T-helper 2 cell treated with Interferon-gamma antibody and Interleukin-4, amounts not matched to agents 5 μg/mL and 100 μg/mL, for 36 hours (primary cell): ENCODE measurements around the gene PIEZO1.

ENCODE experiments used
- DNase-seq: peaks from one replicate; pipeline ENCODE4 v3.0.0; 2021; ENCODE audit warnings: low spot score
- H3K27ac Mint-ChIP-seq: one replicate; pipeline ENCODE4 v1.8.0; 2021; ENCODE audit warnings: mild to moderate bottlenecking, mixed read lengths
- H3K27me3 Mint-ChIP-seq: one replicate; pipeline ENCODE4 v1.8.0; 2021; ENCODE audit warnings: low read depth, mixed read lengths
- H3K36me3 Mint-ChIP-seq: one replicate; pipeline ENCODE4 v1.8.0; 2021; ENCODE audit warnings: low read depth, mixed read lengths
- H3K4me1 Mint-ChIP-seq: one replicate; pipeline ENCODE4 v1.8.0; 2021; ENCODE audit warnings: low read depth, mixed read lengths
- H3K4me3 Mint-ChIP-seq: one replicate; pipeline ENCODE4 v1.8.0; 2022; ENCODE audit warnings: mild to moderate bottlenecking, moderate library complexity, mixed read lengths
- H3K9me3 Mint-ChIP-seq: one replicate; pipeline ENCODE4 v1.8.0; 2021; ENCODE audit warnings: mixed read lengths

PIEZO1 gene

GRCh38 chr16:88699180-88699579 is 85.8 kb downstream of the PIEZO1 start:
- Mint-ChIP-seq H3K27me3 (no peaks in the 10 kb centered on the region), H3K4me3 (no peak overlapping the region), H3K4me1 (peaks cover 36% of the 10 kb centered on the region), H3K36me3 (peaks cover 46% of the 10 kb centered on the region), H3K9me3 (no peaks in the 10 kb centered on the region), H3K27ac (no peak overlapping the region)
- no peak for DNase-seq

GRCh38 chr16:88698646-88699045 is 86.4 kb downstream of the PIEZO1 start:
- peaks cover 42% of the 10 kb centered on the region for H3K36me3 Mint-ChIP-seq
- no peak overlapping the region for H3K27ac Mint-ChIP-seq
- no peak for DNase-seq
- no peaks in the 10 kb centered on the region for H3K9me3 Mint-ChIP-seq
- peaks cover 32% of the 10 kb centered on the region for H3K4me1 Mint-ChIP-seq
- no peak overlapping the region for H3K4me3 Mint-ChIP-seq
- no peaks in the 10 kb centered on the region for H3K27me3 Mint-ChIP-seq

GRCh38 chr16:88697831-88698615 is 87.0 kb downstream of the PIEZO1 start:
- no peak overlapping the region for H3K4me3 Mint-ChIP-seq
- H3K9me3 Mint-ChIP-seq: no peaks in the 10 kb centered on the region
- H3K36me3 Mint-ChIP-seq: peaks cover 38% of the 10 kb centered on the region
- peak overlapping the region; percentile 60 for H3K27ac Mint-ChIP-seq
- DNase-seq: no peak
- H3K27me3 Mint-ChIP-seq: no peaks in the 10 kb centered on the region
- H3K4me1 Mint-ChIP-seq: peaks cover 30% of the 10 kb centered on the region

GRCh38 chr16:88697116-88697830 is 87.7 kb downstream of the PIEZO1 start:
- DNase-seq: no peak
- no peak overlapping the region for H3K4me3 Mint-ChIP-seq
- no peaks in the 10 kb centered on the region for H3K9me3 Mint-ChIP-seq
- peaks cover 31% of the 10 kb centered on the region for H3K36me3 Mint-ChIP-seq
- H3K27ac Mint-ChIP-seq: peak overlapping the region; percentile 52
- H3K27me3 Mint-ChIP-seq: no peaks in the 10 kb centered on the region
- H3K4me1 Mint-ChIP-seq: peaks cover 29% of the 10 kb centered on the region

- Mint-ChIP-seq H3K9me3 (no peaks in the 10 kb centered on the region), H3K4me1 (peaks cover 30% of the 10 kb centered on the region), H3K27ac (no peak overlapping the region), H3K27me3 (no peaks in the 10 kb centered on the region), H3K4me3 (no peak overlapping the region), H3K36me3 (peaks cover 26% of the 10 kb centered on the region)
- DNase-seq: no peak
These were observed 88.6 kb downstream of the PIEZO1 start for GRCh38 chr16:88696441-88696840.

- no peak for DNase-seq
- no peak overlapping the region for H3K4me3 Mint-ChIP-seq
- H3K9me3 Mint-ChIP-seq: no peaks in the 10 kb centered on the region
- no peaks in the 10 kb centered on the region for H3K27me3 Mint-ChIP-seq
- peaks cover 22% of the 10 kb centered on the region for H3K36me3 Mint-ChIP-seq
- peaks cover 33% of the 10 kb centered on the region for H3K4me1 Mint-ChIP-seq
- H3K27ac Mint-ChIP-seq: peak overlapping the region; percentile 45
These were observed 89.3 kb downstream of the PIEZO1 start for GRCh38 chr16:88695753-88696152.

GRCh38 chr16:88695218-88695617 is 89.8 kb downstream of the PIEZO1 start:
- Mint-ChIP-seq H3K27me3 (no peaks in the 10 kb centered on the region), H3K4me3 (no peak overlapping the region), H3K27ac (peak overlapping the region; percentile 45), H3K9me3 (no peaks in the 10 kb centered on the region), H3K4me1 (peaks cover 34% of the 10 kb centered on the region), H3K36me3 (peaks cover 18% of the 10 kb centered on the region)
- no peak for DNase-seq

- DNase-seq: no peak
- peak overlapping the region; percentile 61 for H3K27ac Mint-ChIP-seq
- H3K9me3 Mint-ChIP-seq: no peaks in the 10 kb centered on the region
- peaks cover 27% of the 10 kb centered on the region for H3K4me1 Mint-ChIP-seq
- no peaks in the 10 kb centered on the region for H3K27me3 Mint-ChIP-seq
- H3K4me3 Mint-ChIP-seq: no peak overlapping the region
- H3K36me3 Mint-ChIP-seq: peaks cover 11% of the 10 kb centered on the region
These were observed 90.6 kb downstream of the PIEZO1 start for GRCh38 chr16:88694221-88695087.

- H3K27me3 Mint-ChIP-seq: no peaks in the 10 kb centered on the region
- no peak for DNase-seq
- H3K36me3 Mint-ChIP-seq: peaks cover 11% of the 10 kb centered on the region
- H3K9me3 Mint-ChIP-seq: no peaks in the 10 kb centered on the region
- H3K4me3 Mint-ChIP-seq: no peak overlapping the region
- peaks cover 31% of the 10 kb centered on the region for H3K4me1 Mint-ChIP-seq
- H3K27ac Mint-ChIP-seq: no peak overlapping the region
These were observed 91.4 kb downstream of the PIEZO1 start for GRCh38 chr16:88693420-88694177.

GRCh38 chr16:88692861-88693260 is 92.2 kb downstream of the PIEZO1 start:
- Mint-ChIP-seq H3K4me1 (peaks cover 30% of the 10 kb centered on the region), H3K27me3 (no peaks in the 10 kb centered on the region), H3K4me3 (peak overlapping the region; percentile 71), H3K36me3 (peaks cover 7% of the 10 kb centered on the region), H3K9me3 (no peaks in the 10 kb centered on the region), H3K27ac (peak overlapping the region; percentile 69)
- DNase-seq: no peak

GRCh38 chr16:88691924-88692560 is 93.0 kb downstream of the PIEZO1 start:
- DNase-seq: no peak
- no peaks in the 10 kb centered on the region for H3K9me3 Mint-ChIP-seq
- peaks cover 2% of the 10 kb centered on the region for H3K36me3 Mint-ChIP-seq
- peak overlapping the region; percentile 71 for H3K4me3 Mint-ChIP-seq
- H3K27ac Mint-ChIP-seq: peak overlapping the region; percentile 78
- H3K27me3 Mint-ChIP-seq: no peaks in the 10 kb centered on the region
- H3K4me1 Mint-ChIP-seq: peaks cover 26% of the 10 kb centered on the region

- H3K27me3 Mint-ChIP-seq: no peaks in the 10 kb centered on the region
- peaks cover 26% of the 10 kb centered on the region for H3K4me1 Mint-ChIP-seq
- peak overlapping the region; percentile 71 for H3K4me3 Mint-ChIP-seq
- H3K27ac Mint-ChIP-seq: peak overlapping the region; percentile 72
- peaks cover 2% of the 10 kb centered on the region for H3K36me3 Mint-ChIP-seq
- no peak for DNase-seq
- H3K9me3 Mint-ChIP-seq: no peaks in the 10 kb centered on the region
These were observed 93.7 kb downstream of the PIEZO1 start for GRCh38 chr16:88691129-88691813.
